Epithelial cell of esophagus (primary cell): ENCODE data around the gene NDUFAF8.

Experiments used
- DNase-seq: peaks from one replicate; pipeline ENCODE4 v3.0.0; 2010; ENCODE audit warnings: low read depth
- H3K4me3 ChIP-seq: 2 replicates; pipeline ENCODE4 v1.5.1; 2011; ENCODE audit warnings: mild to moderate bottlenecking, low read length, control low read depth
- TF ChIP-seq, protein P1 (sequence below): IDR thresholded peaks from 2 replicates; pipeline ENCODE4 v1.5.1; 2011; ENCODE audit warnings: low read depth, mild to moderate bottlenecking, low read length, control low read depth, inconsistent platforms; ENCODE audit not compliant: insufficient read depth; ENCODE audit errors: missing control alignments

Gene NDUFAF8

DNA sequence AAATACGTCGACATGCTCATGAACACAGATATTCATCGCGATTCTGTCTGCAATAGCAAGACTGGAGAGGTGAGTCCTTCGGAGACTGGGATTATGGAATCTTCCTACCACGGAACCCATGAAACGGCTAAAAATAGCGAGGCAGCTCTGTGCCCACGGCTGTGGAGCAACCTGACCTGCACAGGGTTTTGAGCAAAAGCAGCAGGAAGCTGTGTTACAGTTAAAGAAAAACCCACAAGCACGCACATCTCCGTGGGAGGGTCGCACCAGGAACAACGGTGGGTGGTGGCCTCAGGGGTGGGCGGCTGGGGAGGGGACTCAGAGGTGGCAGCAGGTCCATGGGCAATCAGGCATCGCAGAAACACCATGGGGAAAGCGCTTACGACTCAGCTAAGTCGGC, 31.2 kb downstream of the NDUFAF8 start:
- TF ChIP-seq, protein P1, sequence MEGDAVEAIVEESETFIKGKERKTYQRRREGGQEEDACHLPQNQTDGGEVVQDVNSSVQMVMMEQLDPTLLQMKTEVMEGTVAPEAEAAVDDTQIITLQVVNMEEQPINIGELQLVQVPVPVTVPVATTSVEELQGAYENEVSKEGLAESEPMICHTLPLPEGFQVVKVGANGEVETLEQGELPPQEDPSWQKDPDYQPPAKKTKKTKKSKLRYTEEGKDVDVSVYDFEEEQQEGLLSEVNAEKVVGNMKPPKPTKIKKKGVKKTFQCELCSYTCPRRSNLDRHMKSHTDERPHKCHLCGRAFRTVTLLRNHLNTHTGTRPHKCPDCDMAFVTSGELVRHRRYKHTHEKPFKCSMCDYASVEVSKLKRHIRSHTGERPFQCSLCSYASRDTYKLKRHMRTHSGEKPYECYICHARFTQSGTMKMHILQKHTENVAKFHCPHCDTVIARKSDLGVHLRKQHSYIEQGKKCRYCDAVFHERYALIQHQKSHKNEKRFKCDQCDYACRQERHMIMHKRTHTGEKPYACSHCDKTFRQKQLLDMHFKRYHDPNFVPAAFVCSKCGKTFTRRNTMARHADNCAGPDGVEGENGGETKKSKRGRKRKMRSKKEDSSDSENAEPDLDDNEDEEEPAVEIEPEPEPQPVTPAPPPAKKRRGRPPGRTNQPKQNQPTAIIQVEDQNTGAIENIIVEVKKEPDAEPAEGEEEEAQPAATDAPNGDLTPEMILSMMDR, result no peak
- H3K4me3 ChIP-seq, result no peak overlapping the region
- DNase-seq, result no peak

- no peak overlapping the region for H3K4me3 ChIP-seq
Observed at GRCh38 chr17:81271226-81271625, 32.1 kb downstream of the NDUFAF8 start.

DNA sequence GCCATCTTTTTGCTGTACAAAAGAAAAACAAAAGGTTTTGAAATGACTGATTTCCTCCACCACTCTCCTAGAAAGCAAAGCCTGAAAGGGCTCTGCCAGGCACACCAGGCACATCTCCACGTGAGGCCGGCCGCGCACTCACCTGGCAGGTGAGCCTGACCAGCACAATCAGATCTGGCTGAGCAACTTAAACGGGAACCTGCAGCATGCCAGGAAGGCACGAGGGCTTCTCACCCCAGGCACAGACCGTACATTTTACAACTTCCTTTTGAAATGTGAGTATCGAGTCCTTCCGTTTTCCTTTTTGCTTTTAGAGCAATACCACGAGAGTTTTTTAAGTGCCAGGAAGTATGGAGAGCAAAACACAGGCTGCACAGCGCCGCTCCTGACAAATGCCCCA, 33.5 kb downstream of the NDUFAF8 start:
- no peak overlapping the region for H3K4me3 ChIP-seq
- TF ChIP-seq, protein P1, result no peak
- DNase-seq, result no peak

More at GRCh38 chr17:81271226-81271625, 32.1 kb downstream of the NDUFAF8 start:
- peak; percentile 80 for DNase-seq
- TF ChIP-seq, protein P1, result no peak

DNA sequence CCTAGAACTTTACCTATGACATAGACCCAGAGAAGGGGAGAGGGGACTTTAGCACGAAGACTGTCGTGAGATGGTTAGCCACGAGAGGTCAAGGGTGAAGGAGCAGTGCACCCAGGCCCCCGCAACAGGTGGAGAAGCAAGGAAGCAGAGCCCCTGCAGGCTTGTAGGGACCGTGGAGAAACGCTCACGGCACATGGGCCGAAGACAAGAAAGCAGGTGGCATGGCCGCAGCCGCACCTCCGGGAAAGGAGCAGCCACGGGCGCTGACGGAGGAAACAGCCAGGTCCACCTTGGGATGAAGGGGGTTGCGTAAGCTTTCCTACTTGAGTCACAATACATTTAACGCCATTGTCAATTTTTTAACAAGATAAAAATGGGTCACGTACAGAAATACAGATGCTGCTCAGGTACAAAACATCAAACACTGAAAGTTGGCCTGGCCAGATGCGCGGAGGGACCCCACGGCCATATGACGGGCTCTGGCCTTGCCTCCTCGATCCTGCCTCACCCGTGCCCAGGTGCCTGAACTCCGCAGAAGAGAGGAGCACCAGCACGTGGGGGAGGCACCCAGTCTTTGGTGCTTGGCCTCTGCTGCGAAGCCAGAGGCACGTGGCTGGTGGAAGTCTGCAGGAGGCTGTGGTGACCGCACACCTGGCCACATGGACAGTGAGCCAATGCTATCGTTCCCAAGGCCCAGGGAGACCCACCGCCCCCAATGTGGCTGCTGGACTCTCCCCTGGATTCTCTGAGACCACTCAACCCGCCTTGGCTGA, 34.8 kb downstream of the NDUFAF8 start:
- DNase-seq, result no peak
- H3K4me3 ChIP-seq, result no peak overlapping the region
- TF ChIP-seq, protein P1, result no peak

- H3K4me3 ChIP-seq, result no peak overlapping the region
Observed at GRCh38 chr17:81274471-81274855, 35.3 kb downstream of the NDUFAF8 start.

DNA sequence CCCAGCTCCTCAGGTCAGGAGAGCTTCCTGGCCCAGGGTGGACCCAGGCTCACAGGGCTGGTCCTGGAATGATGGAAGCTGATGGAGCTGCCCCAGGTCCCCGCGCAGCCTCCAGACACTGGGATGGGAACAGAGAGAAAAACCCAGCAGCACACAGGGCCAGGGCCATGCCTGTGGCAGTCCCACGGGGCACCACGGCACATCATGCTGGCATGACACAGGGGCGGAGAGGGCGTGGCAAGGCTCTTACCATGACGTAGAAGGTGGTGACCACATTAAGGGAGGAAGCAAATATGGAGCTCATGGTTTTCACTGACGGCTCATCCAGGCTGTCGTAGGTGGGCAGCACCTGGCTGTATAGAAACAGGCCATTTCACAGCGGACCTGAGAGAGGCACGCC, 37.7 kb downstream of the NDUFAF8 start:
- TF ChIP-seq, protein P1, result no peak
- H3K4me3 ChIP-seq, result no peak overlapping the region
- DNase-seq, result no peak

More at GRCh38 chr17:81274471-81274855, 35.3 kb downstream of the NDUFAF8 start:
- no peak for DNase-seq
- TF ChIP-seq, protein P1, result no peak

GRCh38 chr17:81277421-81277820, 38.3 kb downstream of the NDUFAF8 start:
- no peak overlapping the region for H3K4me3 ChIP-seq
- DNase-seq, result no peak
- TF ChIP-seq, protein P1, result no peak
